Measurements from ENCODE around the gene ZFPM1. TPM values are rescaled to one million over a fixed set of nuclear protein-coding genes. Genes with fewer than 3 reads are reported as not detected.

ZFPM1 gene
- total and polyA plus RNA-seq, 2 of the 8 experiments (the other 6 are each of a cell fraction or from before 2014, with no cell fraction given): 0.74 to 4.8 TPM

DNA sequence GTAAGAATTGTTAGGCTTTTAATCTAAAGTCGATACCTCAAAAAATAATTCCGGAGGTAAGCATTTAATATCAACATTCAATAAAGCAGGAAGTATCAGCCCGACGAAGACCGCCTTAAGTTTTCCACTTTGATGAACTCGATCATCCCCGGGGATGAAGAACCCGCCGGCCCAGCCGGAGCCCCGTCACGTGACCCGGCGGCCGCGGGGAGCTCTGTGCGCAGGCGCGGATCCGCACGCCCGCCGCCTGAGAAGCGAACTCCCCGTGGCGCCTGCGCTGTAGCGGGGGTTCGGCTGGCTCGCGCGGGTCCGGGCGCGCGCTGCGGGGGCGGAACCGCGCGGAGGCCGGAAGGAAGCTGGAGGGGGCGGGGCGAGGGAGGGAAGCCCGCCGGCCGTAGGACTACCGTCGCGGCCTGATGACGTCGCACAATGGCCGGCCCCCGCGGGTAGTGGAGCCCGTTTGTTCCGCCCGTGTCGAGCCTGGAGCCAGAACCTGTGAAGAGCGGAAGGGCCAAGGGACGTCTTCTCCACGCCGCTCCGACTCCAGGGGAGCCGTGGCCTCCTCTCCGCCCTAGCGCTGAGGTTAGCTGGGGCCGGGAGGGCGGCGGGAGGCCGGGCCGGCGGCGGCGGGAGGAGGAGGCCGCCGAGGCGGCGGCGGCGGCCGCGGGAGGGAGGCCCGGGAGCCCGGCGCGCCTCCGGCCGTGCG is 117.1 kb downstream of the ZFPM1 start, which contains the start of gene ZC3H18 (continued):
- TF ChIP-seq RXRA (IDR thresholded peaks at IDR 0.05; ENCODE audit: insufficient read depth, low read depth, low read length) (no peak), TAF7 (optimal IDR thresholded peaks at IDR 0.05; ENCODE audit: borderline replicate concordance, low read depth, low read length) (peak; percentile 79), SIN3A (conservative IDR thresholded peaks at IDR 0.05 in 1 of 2, IDR thresholded peaks at IDR 0.05 in 1 of 2; ENCODE audit: low read depth in 1 of 2, low read length in 2 of 2) (peak in 1 of 2 experiments; percentile 62; a peak in 1 of 4 replicates), SIRT6 (IDR thresholded peaks at IDR 0.05; ENCODE audit: low read length) (no peak), CBX8 (IDR thresholded peaks at IDR 0.05; ENCODE audit: borderline replicate concordance, low read depth, low read length) (no peak), TBP (IDR thresholded peaks at IDR 0.05; ENCODE audit: low read depth, low read length) (peak; percentile 84), POLR2A (IDR thresholded peaks at IDR 0.05; ENCODE audit: control extremely low read depth in 1 of 2, low read depth in 2 of 2, low read length in 2 of 2) (peak in 1 of 2 experiments; percentile 86; a peak in 2 of 3 replicates), CEBPB (IDR thresholded peaks at IDR 0.05; ENCODE audit: low read depth, low read length) (no peak), GTF2F1 (IDR thresholded peaks at IDR 0.05; ENCODE audit: borderline replicate concordance, low read depth, low read length) (no peak), POLR2AphosphoS5 (IDR thresholded peaks at IDR 0.05; ENCODE audit: low read depth, low read length) (peak; percentile 93), TAF1 (IDR thresholded peaks at IDR 0.05; ENCODE audit: low read depth, low read length) (peak; percentile 94), NANOG (IDR thresholded peaks at IDR 0.05; ENCODE audit: insufficient read depth, low read depth, low read length, poor library complexity, severe bottlenecking) (no peak), SIX5 (IDR thresholded peaks at IDR 0.05; ENCODE audit: low read depth, low read length) (no peak), KDM5A (IDR thresholded peaks at IDR 0.05; ENCODE audit: low read length) (peak; percentile 87), HDAC2 (IDR thresholded peaks at IDR 0.05; ENCODE audit: borderline replicate concordance in 1 of 2, low read depth in 2 of 2, low read length in 2 of 2) (peak in 1 of 2 experiments; percentile 57; a peak in 1 of 4 replicates), MAFK (IDR thresholded peaks at IDR 0.05; ENCODE audit: low read depth, low read length) (no peak), JUN (IDR thresholded peaks at IDR 0.05; ENCODE audit: low read depth, low read length) (no peak), SP2 (IDR thresholded peaks at IDR 0.05; ENCODE audit: low read length) (no peak), SP1 (IDR thresholded peaks at IDR 0.05; ENCODE audit: low read depth, low read length) (no peak; the same call in 1 of the 2 replicates), BCL11A (IDR thresholded peaks at IDR 0.05; ENCODE audit: low read depth in 2 of 2, low read length in 2 of 2) (no peak)
- TF ChIP-seq, protein P1, sequence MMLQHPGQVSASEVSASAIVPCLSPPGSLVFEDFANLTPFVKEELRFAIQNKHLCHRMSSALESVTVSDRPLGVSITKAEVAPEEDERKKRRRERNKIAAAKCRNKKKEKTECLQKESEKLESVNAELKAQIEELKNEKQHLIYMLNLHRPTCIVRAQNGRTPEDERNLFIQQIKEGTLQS (IDR thresholded peaks at IDR 0.05; ENCODE audit: insufficient read depth, low read depth, low read length): peak; percentile 86
- TF ChIP-seq, protein P2, sequence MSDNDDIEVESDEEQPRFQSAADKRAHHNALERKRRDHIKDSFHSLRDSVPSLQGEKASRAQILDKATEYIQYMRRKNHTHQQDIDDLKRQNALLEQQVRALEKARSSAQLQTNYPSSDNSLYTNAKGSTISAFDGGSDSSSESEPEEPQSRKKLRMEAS (IDR thresholded peaks at IDR 0.05): peak; percentile 55; the same call in 1 of the 2 replicates
- TF ChIP-seq, protein P3, sequence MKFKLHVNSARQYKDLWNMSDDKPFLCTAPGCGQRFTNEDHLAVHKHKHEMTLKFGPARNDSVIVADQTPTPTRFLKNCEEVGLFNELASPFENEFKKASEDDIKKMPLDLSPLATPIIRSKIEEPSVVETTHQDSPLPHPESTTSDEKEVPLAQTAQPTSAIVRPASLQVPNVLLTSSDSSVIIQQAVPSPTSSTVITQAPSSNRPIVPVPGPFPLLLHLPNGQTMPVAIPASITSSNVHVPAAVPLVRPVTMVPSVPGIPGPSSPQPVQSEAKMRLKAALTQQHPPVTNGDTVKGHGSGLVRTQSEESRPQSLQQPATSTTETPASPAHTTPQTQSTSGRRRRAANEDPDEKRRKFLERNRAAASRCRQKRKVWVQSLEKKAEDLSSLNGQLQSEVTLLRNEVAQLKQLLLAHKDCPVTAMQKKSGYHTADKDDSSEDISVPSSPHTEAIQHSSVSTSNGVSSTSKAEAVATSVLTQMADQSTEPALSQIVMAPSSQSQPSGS (IDR thresholded peaks at IDR 0.05; ENCODE audit: low read length): no peak
